ENCODE data around the gene BGN. TPM values are rescaled to one million over a fixed set of nuclear protein-coding genes. Genes with fewer than 3 reads are reported as not detected.

BGN gene
- total and polyA plus RNA-seq, 12 donors, result 38.7 to 202 (median 68.0) TPM

GRCh38 chrX:153470411-153471363, 24.1 kb upstream of the BGN start, which contains the start of gene HAUS7:
Gene HAUS7 (minus strand): TSS chrX:153470576. CDS start chrX:153470557, 19 bp downstream.
- no peaks in the 10 kb centered on the region for H3K9me3 ChIP-seq
- peaks cover 0 to 33% (median 12%) of the 10 kb centered on the region in 9 donors for H3K4me1 ChIP-seq
- peak within 1 kb of the TSS; percentile 28 to 76 (median 68) for H3K4me3 ChIP-seq
- peak within 1 kb of the TSS; percentile 59 to 84 (median 72) for H3K27ac ChIP-seq
- DNase-seq, result peak; percentile 88 to 90
- peaks cover 0 to 5% (median 0%) of the 10 kb centered on the region in 9 donors for H3K36me3 ChIP-seq
- intact Hi-C loops (cut with DNase I), result loop anchor here in 6 of 10 donors (2.0 to 10.0 kb wide), 6 partner anchors 24 to 528 kb away; partner anchors contain the start of gene BGN (in 2 of the 6)
- ATAC-seq, result peak; percentile 84 to 94 (median 90)
- TF ChIP-seq CTCF (IDR thresholded peaks at IDR 0.05), result peak; percentile 32 to 86 (median 72)
- 8 to 13% methylated on average over 42 to 65 of the region's 70 CpGs for WGBS, 2 donors
- peaks cover 0 to 5% (median 0%) of the 10 kb centered on the region in 7 donors for H3K27me3 ChIP-seq

- Histone ChIP-seq H3K9me3 (no peaks in the 10 kb centered on the region), H3K4me1 (peaks cover 0 to 41% (median 21%) of the 10 kb centered on the region in 9 donors), H3K36me3 (peaks cover 0 to 5% (median 0%) of the 10 kb centered on the region in 9 donors), H3K4me3 (no peak overlapping the region), H3K27me3 (peaks cover 0 to 7% (median 0%) of the 10 kb centered on the region in 7 donors), H3K27ac (peak overlapping the region in 6 of 10 donors; percentile 10 to 57 (median 28))
- 64 to 81% methylated on average over 11 of the region's 11 CpGs for WGBS, 2 donors
- ATAC-seq (no peak), DNase-seq (no peak)
- TF ChIP-seq CTCF (IDR thresholded peaks at IDR 0.05), result no peak
- intact Hi-C loops (cut with DNase I), result loop anchor here in 7 of 10 donors (2.0 to 10.0 kb wide), 6 partner anchors 23 to 529 kb away; partner anchors contain the start of gene BGN (in 2 of the 7)
These were observed 23.0 kb upstream of the BGN start for GRCh38 chrX:153471663-153472280.

- no peak for TF ChIP-seq CTCF (IDR thresholded peaks at IDR 0.05)
- DNase-seq (no peak), ATAC-seq (no peak)
- Histone ChIP-seq H3K4me1 (peaks cover 0 to 53% (median 27%) of the 10 kb centered on the region in 9 donors), H3K27ac (peak overlapping the region in 1 of 10 donors; percentile 26), H3K4me3 (no peak overlapping the region), H3K9me3 (no peaks in the 10 kb centered on the region), H3K27me3 (peaks cover 0 to 15% (median 0%) of the 10 kb centered on the region in 7 donors), H3K36me3 (peaks cover 0 to 3% (median 0%) of the 10 kb centered on the region in 9 donors)
- intact Hi-C loops (cut with DNase I), result loop anchor here in 6 of 10 donors (2.0 to 10.0 kb wide), 5 partner anchors 34 to 531 kb away; no protein-coding TSS in a partner anchor
- 94 to 96% methylated on average over 8 to 10 of the region's 10 CpGs for WGBS, 2 donors
These were observed 21.7 kb upstream of the BGN start for GRCh38 chrX:153473126-153473525.

GRCh38 chrX:153474266-153474665, 20.5 kb upstream of the BGN start:
- no peak for ATAC-seq
- peak overlapping the region in 3 of 10 donors; percentile 36 to 58 (median 48) for H3K27ac ChIP-seq
- H3K9me3 ChIP-seq, result no peaks in the 10 kb centered on the region
- peaks cover 0 to 42% (median 21%) of the 10 kb centered on the region in 9 donors for H3K4me1 ChIP-seq
- peaks cover 0 to 15% (median 0%) of the 10 kb centered on the region in 7 donors for H3K27me3 ChIP-seq
- H3K36me3 ChIP-seq, result no peaks in the 10 kb centered on the region
- H3K4me3 ChIP-seq, result no peak overlapping the region
- no peak for DNase-seq
- whole genome bisulfite sequencing, 2 donors, result 76 to 80% methylated on average over 9 to 10 of the region's 10 CpGs
- no peak for TF ChIP-seq CTCF (IDR thresholded peaks at IDR 0.05)
- intact Hi-C loops (cut with DNase I), result loop anchor here in 5 of 10 donors (5.0 to 10.0 kb wide), 4 partner anchors 33 to 532 kb away; no protein-coding TSS in a partner anchor
